SK-N-SH (cell line): ENCODE data around the gene ITPRIPL2. TPM values are rescaled to one million over a fixed set of nuclear protein-coding genes. Genes with fewer than 3 reads are reported as not detected.

ENCODE experiments used
- CTCF ChIA-PET: fragments of 300-600, 350-600 bp; formaldehyde crosslinking; extraction: SDS; loops from one replicate; lab custom pipeline; 2021; lab: Yijun Ruan, JAX
- POLR2A ChIA-PET: fragments of 350-600 bp; sonication (Branson Sonifier 250); formaldehyde crosslinking; extraction: SDS; loops from one replicate; lab custom pipeline; 2020; ENCODE audit warnings: antibody characterized with exemption, inconsistent platforms; lab: Yijun Ruan, JAX
- DNase-seq: peaks from one replicate; pipeline ENCODE4 v3.0.0; 2012
- H2AFZ ChIP-seq: fragments of 200-600 bp; sonication (generic); 2 replicates; pipeline ENCODE4 v1.8.1; 2016; ENCODE audit warnings: antibody characterized with exemption, mild to moderate bottlenecking, low read depth
- H3F3A ChIP-seq: fragments of 200-600 bp; sonication (generic); replicated peaks from 2 replicates; pipeline ENCODE3; 2016; ENCODE audit warnings: antibody characterized with exemption, mild to moderate bottlenecking; ENCODE audit not compliant: insufficient read depth
- H3K27ac ChIP-seq, 2 experiments: fragments of 200-500 bp in 1 of 2; fragments of 200-600 bp in 1 of 2; sonication (Bioruptor generic) in 1 of 2; sonication (generic), shearing (Covaris generic) in 1 of 2; 2 replicates each; pipeline versions ENCODE4 v1.5.1 to v1.6.1; 2014 to 2016; ENCODE audit warnings: low read depth in 2 of 2, inconsistent platforms in 1 of 2, low read length in 1 of 2, mild to moderate bottlenecking in 1 of 2, mixed read lengths in 1 of 2
- H3K27me3 ChIP-seq: fragments of 200-600 bp; sonication (generic), shearing (Covaris generic); 2 replicates; pipeline ENCODE4 v1.6.1; 2016; ENCODE audit warnings: mixed run types; ENCODE audit not compliant: insufficient read depth
- H3K36me3 ChIP-seq, 2 experiments: fragments of 200-500 bp in 1 of 2; fragments of 200-600 bp in 1 of 2; sonication (Bioruptor generic) in 1 of 2; sonication (generic) in 1 of 2; replicated peaks in 1 of 2; 2 replicates each; pipeline versions ENCODE3 to v1.5.1; 2014 to 2016; ENCODE audit warnings: low read length in 1 of 2, mild to moderate bottlenecking in 1 of 2; ENCODE audit not compliant: insufficient read depth in 2 of 2, control insufficient read depth in 1 of 2
- H3K4me1 ChIP-seq, 2 experiments: fragments of 200-500 bp in 1 of 2; fragments of 200-600 bp in 1 of 2; sonication (Bioruptor generic) in 1 of 2; sonication (generic), shearing (Covaris generic) in 1 of 2; 2 replicates each; pipeline versions ENCODE4 v1.5.1 to v1.6.1; 2014 to 2016; ENCODE audit warnings: low read depth in 1 of 2, low read length in 1 of 2, mixed run types in 1 of 2; ENCODE audit not compliant: insufficient read depth in 2 of 2, control insufficient read depth in 1 of 2
- H3K4me2 ChIP-seq: fragments of 200-600 bp; sonication (generic), shearing (Covaris generic); 2 replicates; pipeline ENCODE4 v1.6.1; 2017; ENCODE audit warnings: mixed run types
- H3K4me3 ChIP-seq, 2 experiments: fragments of 200-500 bp in 1 of 2; fragments of 200-600 bp in 1 of 2; sonication (Bioruptor generic) in 1 of 2; sonication (generic), shearing (Covaris generic) in 1 of 2; 2 replicates each; pipeline versions ENCODE4 v1.5.1 to v1.8.1; 2014 to 2016; ENCODE audit warnings: low read depth in 2 of 2, inconsistent platforms in 1 of 2, low read length in 1 of 2, mild to moderate bottlenecking in 1 of 2, mixed read lengths in 1 of 2, moderate library complexity in 1 of 2
- H3K79me2 ChIP-seq: fragments of 200-600 bp; sonication (generic); 2 replicates; pipeline ENCODE4 v1.8.1; 2017; ENCODE audit warnings: mild to moderate bottlenecking; ENCODE audit not compliant: insufficient read depth
- H3K9ac ChIP-seq: fragments of 200-600 bp; sonication (generic); 2 replicates; pipeline ENCODE4 v1.6.1; 2017; ENCODE audit warnings: mixed run types
- H3K9me2 ChIP-seq: fragments of 200-600 bp; sonication (generic); 2 replicates; pipeline ENCODE4 v1.6.1; 2017; ENCODE audit warnings: mixed run types
- H3K9me3 ChIP-seq: fragments of 200-600 bp; sonication (generic); 2 replicates; pipeline ENCODE4 v1.6.1; 2017; ENCODE audit warnings: mixed run types, mild to moderate bottlenecking, moderate library complexity
- H4K20me1 ChIP-seq: fragments of 200-600 bp; sonication (generic); 2 replicates; pipeline ENCODE4 v1.6.1; 2017; ENCODE audit warnings: mild to moderate bottlenecking, mixed run types; ENCODE audit not compliant: insufficient read depth
- ELF1 ChIP-seq: IDR thresholded peaks from 2 replicates; pipeline ENCODE4 v1.4.0; 2012
- EP300 ChIP-seq, 2 experiments: IDR thresholded peaks; 2 replicates each; pipeline versions ENCODE4 v1.4.0 to v1.6.1; 2012; ENCODE audit warnings: borderline replicate concordance in 1 of 2, low read depth in 1 of 2, low read length in 1 of 2
- EZH2phosphoT487 ChIP-seq: fragments of 200-600 bp; sonication (generic); IDR thresholded peaks from 2 replicates; pipeline ENCODE4 v1.6.1; 2017; ENCODE audit warnings: low read depth, mixed run types, mild to moderate bottlenecking, antibody characterized with exemption, moderate library complexity, borderline replicate concordance
- FOSL2 ChIP-seq: IDR thresholded peaks from 2 replicates; pipeline ENCODE4 v1.4.0; 2012; ENCODE audit warnings: low read depth, mild to moderate bottlenecking, moderate library complexity, borderline replicate concordance
- FOXJ3 ChIP-seq: sonication (generic); formaldehyde crosslinking; IDR thresholded peaks from 2 replicates; pipeline ENCODE4 v1.5.1; 2020; ENCODE audit warnings: mild to moderate bottlenecking, missing genetic modification reagents
- GABPA ChIP-seq: IDR thresholded peaks from 2 replicates; pipeline ENCODE4 v1.4.0; 2012; ENCODE audit warnings: low read depth, mild to moderate bottlenecking
- GATA2 ChIP-seq: sonication (generic); formaldehyde crosslinking; IDR thresholded peaks from 2 replicates; pipeline ENCODE4 v1.5.0; 2020; ENCODE audit warnings: mild to moderate bottlenecking, missing genetic modification reagents
- JUND ChIP-seq: IDR thresholded peaks from 2 replicates; pipeline ENCODE4 v1.4.0; 2012
- NFIC ChIP-seq: IDR thresholded peaks from 2 replicates; pipeline ENCODE4 v1.4.0; 2012; ENCODE audit warnings: borderline replicate concordance
- NRF1 ChIP-seq: IDR thresholded peaks from 2 replicates; pipeline ENCODE4 v1.6.1; 2012; ENCODE audit warnings: low read depth, mild to moderate bottlenecking, low read length
- POLR2AphosphoS5 ChIP-seq: IDR thresholded peaks from 2 replicates; pipeline ENCODE4 v1.6.1; 2012; ENCODE audit warnings: low read depth, low read length
- RAD21 ChIP-seq: IDR thresholded peaks from 2 replicates; pipeline ENCODE4 v1.6.1; 2012; ENCODE audit warnings: mild to moderate bottlenecking, low read length
- RCOR1 ChIP-seq: fragments of 150-350 bp; IDR thresholded peaks from 2 replicates; pipeline ENCODE4 v1.6.1; 2017; ENCODE audit warnings: antibody characterized with exemption, low read length
- RFX5 ChIP-seq: IDR thresholded peaks from 2 replicates; pipeline ENCODE4 v1.6.1; 2012; ENCODE audit warnings: mild to moderate bottlenecking, improper control_type of control experiment, low read length
- RXRA ChIP-seq: IDR thresholded peaks from 2 replicates; pipeline ENCODE4 v1.4.0; 2012; ENCODE audit warnings: low read depth, mild to moderate bottlenecking, borderline replicate concordance
- SIN3A ChIP-seq: IDR thresholded peaks from 2 replicates; pipeline ENCODE4 v1.6.1; 2012; ENCODE audit warnings: low read depth, mild to moderate bottlenecking, low read length, moderate library complexity, borderline replicate concordance
- SMC3 ChIP-seq: IDR thresholded peaks from 2 replicates; pipeline ENCODE4 v1.6.1; 2012; ENCODE audit warnings: low read depth, low read length, improper control_type of control experiment
- TAF1 ChIP-seq: IDR thresholded peaks from 2 replicates; pipeline ENCODE4 v1.6.1; 2012; ENCODE audit warnings: low read depth, mild to moderate bottlenecking, low read length, moderate library complexity, borderline replicate concordance
- TCF12 ChIP-seq: IDR thresholded peaks from 2 replicates; pipeline ENCODE4 v1.4.0; 2012
- TEAD4 ChIP-seq: IDR thresholded peaks from 2 replicates; pipeline ENCODE4 v1.4.0; 2012; ENCODE audit warnings: mild to moderate bottlenecking, borderline replicate concordance; ENCODE audit not compliant: insufficient read depth
- WGBS: methylation state at CpG from one replicate; pipeline ENCODE4 v1.1.6; 2017; ENCODE audit warnings: low lambda C conversion rate; 5-methylcytosine and 5-hydroxymethylcytosine counted together
- polyA plus RNA-seq, 3 experiments: library from polyadenylated mRNA; depleted of rRNA; stranded (reverse); fragments of >200 nt; gene quantifications; 2 replicates each; pipeline ENCODE4 v1.2.3, GENCODE V29; 2012
- TF ChIP-seq, protein P1 (sequence below): IDR thresholded peaks from 2 replicates; pipeline ENCODE4 v1.4.0; 2012; ENCODE audit warnings: low read depth, borderline replicate concordance
- TF ChIP-seq, protein P2 (sequence below): IDR thresholded peaks from 2 replicates; pipeline ENCODE4 v1.4.0; 2012; ENCODE audit warnings: low read depth
- TF ChIP-seq, protein P3 (sequence below): IDR thresholded peaks from 2 replicates; pipeline ENCODE4 v1.6.1; 2012; ENCODE audit warnings: mild to moderate bottlenecking, low read depth, low read length, moderate library complexity
- TF ChIP-seq, protein P4 (sequence below): fragments of 200-600 bp; sonication (generic); IDR thresholded peaks from 2 replicates; pipeline ENCODE4 v1.6.1; 2017; ENCODE audit warnings: antibody characterized with exemption, mild to moderate bottlenecking, moderate library complexity

Gene ITPRIPL2
- polyA plus RNA-seq, 1 of the 3 experiments (the other 2 are of a cell fraction) = 4.3 TPM

DNA sequence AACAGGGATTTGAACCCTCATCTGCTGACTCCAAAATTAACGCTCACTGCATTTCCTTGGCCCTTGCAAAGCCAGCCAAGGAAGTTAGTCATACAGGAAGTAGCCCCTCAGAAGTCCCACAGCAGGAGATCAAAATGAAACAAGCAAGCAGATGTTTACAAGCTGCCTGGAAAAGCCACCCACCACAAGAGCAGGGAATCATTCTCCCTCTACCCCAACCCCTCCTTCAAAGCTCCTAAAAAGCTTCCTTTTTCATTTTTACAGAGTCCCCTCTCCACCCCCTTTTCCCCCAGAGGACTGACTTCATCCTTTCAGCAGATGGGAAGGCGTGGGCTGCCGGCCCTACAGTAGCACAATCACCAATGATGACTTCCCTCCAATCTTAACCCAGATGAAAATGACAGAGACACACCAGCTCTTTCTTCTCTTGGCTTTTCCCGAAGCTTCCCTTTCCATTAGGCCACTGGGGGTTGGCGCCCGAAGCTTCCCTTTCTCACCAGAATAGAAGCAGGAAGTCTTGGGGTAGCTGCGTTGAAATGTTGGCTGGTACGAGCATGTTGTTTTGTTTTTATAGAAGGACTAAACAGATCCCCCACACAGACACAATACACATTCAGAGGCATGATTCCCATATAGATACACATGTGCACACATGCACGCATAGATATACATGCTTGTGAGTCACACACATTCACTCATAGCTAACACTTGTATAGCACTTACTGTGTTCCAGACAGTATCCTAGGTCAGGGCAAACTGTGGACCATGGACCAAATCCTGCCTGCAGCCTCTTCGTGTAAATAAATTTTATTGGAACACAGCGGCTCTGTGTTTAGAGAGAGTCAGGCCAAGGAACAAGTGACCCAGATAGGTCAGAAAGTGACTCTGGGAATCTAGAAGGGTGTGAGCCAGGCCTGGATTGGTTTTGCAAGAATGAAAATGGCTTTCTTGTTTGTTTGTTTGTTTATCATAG is 17.4 kb downstream of the ITPRIPL2 start:
- no peaks in the 10 kb centered on the region for H3K79me2 ChIP-seq
- peak overlapping the region; percentile 61 for H2AFZ ChIP-seq
- H3K27ac ChIP-seq = peak overlapping the region in 1 of 2 experiments; percentile 58; a peak in 2 of 4 replicates
- 0 out of 2 replicates have a peak, but pooled peaks cover 3% of the 10 kb centered on the region for H3K9me3 ChIP-seq
- H3F3A ChIP-seq = peaks cover 10% of the 10 kb centered on the region
- POLR2A ChIA-PET = no interaction called here
- H3K9ac ChIP-seq = no peak overlapping the region
- H3K27me3 ChIP-seq = no peaks in the 10 kb centered on the region
- no peaks in the 10 kb centered on the region for H3K9me2 ChIP-seq
- WGBS = 67% methylated on average over 11 of the region's 11 CpGs
- H3K4me1 ChIP-seq = peaks cover 4 to 42% of the 10 kb centered on the region in 2 experiments; a peak in 2 of 4 replicates
- no peak for DNase-seq
- no peak overlapping the region; a peak in 1 of 4 replicates for H3K4me3 ChIP-seq
- H3K4me2 ChIP-seq = peak overlapping the region; percentile 24
- no peaks in the 10 kb centered on the region for H4K20me1 ChIP-seq
- CTCF ChIA-PET = no interaction called here
- H3K36me3 ChIP-seq = no peaks in the 10 kb centered on the region
- TF ChIP-seq RXRA (no peak), RFX5 (no peak), EZH2phosphoT487 (no peak), GABPA (peak; percentile 44; the same call in 1 of the 2 replicates), NRF1 (no peak), SIN3A (no peak), ELF1 (peak; percentile 57; the same call in 1 of the 2 replicates), RCOR1 (no peak), TCF12 (peak; percentile 67), EP300 (IDR thresholded peaks at IDR 0.05; ENCODE audit: borderline replicate concordance in 1 of 2, low read depth in 1 of 2, low read length in 1 of 2) (no peak), NFIC (peak; percentile 50; the same call in 1 of the 2 replicates), FOXJ3 (no peak), RAD21 (no peak), SMC3 (no peak), TEAD4 (no peak), GATA2 (no peak), FOSL2 (peak; percentile 72), JUND (peak; percentile 59; the same call in 1 of the 2 replicates), POLR2AphosphoS5 (peak; percentile 35; the same call in 1 of the 2 replicates), TAF1 (no peak)
- TF ChIP-seq, protein P1, sequence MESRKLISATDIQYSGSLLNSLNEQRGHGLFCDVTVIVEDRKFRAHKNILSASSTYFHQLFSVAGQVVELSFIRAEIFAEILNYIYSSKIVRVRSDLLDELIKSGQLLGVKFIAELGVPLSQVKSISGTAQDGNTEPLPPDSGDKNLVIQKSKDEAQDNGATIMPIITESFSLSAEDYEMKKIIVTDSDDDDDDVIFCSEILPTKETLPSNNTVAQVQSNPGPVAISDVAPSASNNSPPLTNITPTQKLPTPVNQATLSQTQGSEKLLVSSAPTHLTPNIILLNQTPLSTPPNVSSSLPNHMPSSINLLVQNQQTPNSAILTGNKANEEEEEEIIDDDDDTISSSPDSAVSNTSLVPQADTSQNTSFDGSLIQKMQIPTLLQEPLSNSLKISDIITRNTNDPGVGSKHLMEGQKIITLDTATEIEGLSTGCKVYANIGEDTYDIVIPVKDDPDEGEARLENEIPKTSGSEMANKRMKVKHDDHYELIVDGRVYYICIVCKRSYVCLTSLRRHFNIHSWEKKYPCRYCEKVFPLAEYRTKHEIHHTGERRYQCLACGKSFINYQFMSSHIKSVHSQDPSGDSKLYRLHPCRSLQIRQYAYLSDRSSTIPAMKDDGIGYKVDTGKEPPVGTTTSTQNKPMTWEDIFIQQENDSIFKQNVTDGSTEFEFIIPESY = no peak
- TF ChIP-seq, protein P2, sequence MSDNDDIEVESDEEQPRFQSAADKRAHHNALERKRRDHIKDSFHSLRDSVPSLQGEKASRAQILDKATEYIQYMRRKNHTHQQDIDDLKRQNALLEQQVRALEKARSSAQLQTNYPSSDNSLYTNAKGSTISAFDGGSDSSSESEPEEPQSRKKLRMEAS = no peak
- TF ChIP-seq, protein P3, sequence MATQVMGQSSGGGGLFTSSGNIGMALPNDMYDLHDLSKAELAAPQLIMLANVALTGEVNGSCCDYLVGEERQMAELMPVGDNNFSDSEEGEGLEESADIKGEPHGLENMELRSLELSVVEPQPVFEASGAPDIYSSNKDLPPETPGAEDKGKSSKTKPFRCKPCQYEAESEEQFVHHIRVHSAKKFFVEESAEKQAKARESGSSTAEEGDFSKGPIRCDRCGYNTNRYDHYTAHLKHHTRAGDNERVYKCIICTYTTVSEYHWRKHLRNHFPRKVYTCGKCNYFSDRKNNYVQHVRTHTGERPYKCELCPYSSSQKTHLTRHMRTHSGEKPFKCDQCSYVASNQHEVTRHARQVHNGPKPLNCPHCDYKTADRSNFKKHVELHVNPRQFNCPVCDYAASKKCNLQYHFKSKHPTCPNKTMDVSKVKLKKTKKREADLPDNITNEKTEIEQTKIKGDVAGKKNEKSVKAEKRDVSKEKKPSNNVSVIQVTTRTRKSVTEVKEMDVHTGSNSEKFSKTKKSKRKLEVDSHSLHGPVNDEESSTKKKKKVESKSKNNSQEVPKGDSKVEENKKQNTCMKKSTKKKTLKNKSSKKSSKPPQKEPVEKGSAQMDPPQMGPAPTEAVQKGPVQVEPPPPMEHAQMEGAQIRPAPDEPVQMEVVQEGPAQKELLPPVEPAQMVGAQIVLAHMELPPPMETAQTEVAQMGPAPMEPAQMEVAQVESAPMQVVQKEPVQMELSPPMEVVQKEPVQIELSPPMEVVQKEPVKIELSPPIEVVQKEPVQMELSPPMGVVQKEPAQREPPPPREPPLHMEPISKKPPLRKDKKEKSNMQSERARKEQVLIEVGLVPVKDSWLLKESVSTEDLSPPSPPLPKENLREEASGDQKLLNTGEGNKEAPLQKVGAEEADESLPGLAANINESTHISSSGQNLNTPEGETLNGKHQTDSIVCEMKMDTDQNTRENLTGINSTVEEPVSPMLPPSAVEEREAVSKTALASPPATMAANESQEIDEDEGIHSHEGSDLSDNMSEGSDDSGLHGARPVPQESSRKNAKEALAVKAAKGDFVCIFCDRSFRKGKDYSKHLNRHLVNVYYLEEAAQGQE = no peak
- TF ChIP-seq, protein P4, sequence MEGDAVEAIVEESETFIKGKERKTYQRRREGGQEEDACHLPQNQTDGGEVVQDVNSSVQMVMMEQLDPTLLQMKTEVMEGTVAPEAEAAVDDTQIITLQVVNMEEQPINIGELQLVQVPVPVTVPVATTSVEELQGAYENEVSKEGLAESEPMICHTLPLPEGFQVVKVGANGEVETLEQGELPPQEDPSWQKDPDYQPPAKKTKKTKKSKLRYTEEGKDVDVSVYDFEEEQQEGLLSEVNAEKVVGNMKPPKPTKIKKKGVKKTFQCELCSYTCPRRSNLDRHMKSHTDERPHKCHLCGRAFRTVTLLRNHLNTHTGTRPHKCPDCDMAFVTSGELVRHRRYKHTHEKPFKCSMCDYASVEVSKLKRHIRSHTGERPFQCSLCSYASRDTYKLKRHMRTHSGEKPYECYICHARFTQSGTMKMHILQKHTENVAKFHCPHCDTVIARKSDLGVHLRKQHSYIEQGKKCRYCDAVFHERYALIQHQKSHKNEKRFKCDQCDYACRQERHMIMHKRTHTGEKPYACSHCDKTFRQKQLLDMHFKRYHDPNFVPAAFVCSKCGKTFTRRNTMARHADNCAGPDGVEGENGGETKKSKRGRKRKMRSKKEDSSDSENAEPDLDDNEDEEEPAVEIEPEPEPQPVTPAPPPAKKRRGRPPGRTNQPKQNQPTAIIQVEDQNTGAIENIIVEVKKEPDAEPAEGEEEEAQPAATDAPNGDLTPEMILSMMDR = no peak
